MCF 10A (cell line): ENCODE measurements around the gene CNTNAP2. TPM values are rescaled to one million over a fixed set of nuclear protein-coding genes. Genes with fewer than 3 reads are reported as not detected.

Experiments
- BruUV-seq: library from RNA; stranded (reverse); fragments of 400-500 nt; replicated peaks from 2 replicates; lab custom pipeline; 2021; lab: Mats Ljungman, UMichigan
- CTCF ChIA-PET: fragments of 300-600 bp; sonication (Branson Sonifier 250); formaldehyde crosslinking; extraction: SDS; loops from one replicate; lab custom pipeline; 2021; ENCODE audit warnings: antibody characterized with exemption, inconsistent platforms; lab: Yijun Ruan, JAX
- POLR2A ChIA-PET: fragments of 300-600, 350-650 bp; sonication (Branson Sonifier 250); formaldehyde crosslinking; extraction: SDS; loops from one replicate; lab custom pipeline; 2020; ENCODE audit warnings: antibody characterized with exemption, inconsistent platforms; lab: Yijun Ruan, JAX
- DNase-seq: peaks from one replicate; pipeline ENCODE4 v3.0.0-alpha.2; 2018; ENCODE audit not compliant: unreplicated experiment
- H3K27ac Mint-ChIP-seq: one replicate; pipeline ENCODE4 v1.8.0; 2022; ENCODE audit warnings: mild to moderate bottlenecking, low read depth, mixed read lengths; ENCODE audit not compliant: unreplicated experiment
- H3K27me3 Mint-ChIP-seq: one replicate; pipeline ENCODE4 v1.8.0; 2022; ENCODE audit warnings: mixed read lengths; ENCODE audit not compliant: insufficient read depth, unreplicated experiment
- H3K36me3 Mint-ChIP-seq: one replicate; pipeline ENCODE4 v1.8.0; 2022; ENCODE audit warnings: mild to moderate bottlenecking, moderate library complexity, mixed read lengths; ENCODE audit not compliant: insufficient read depth, unreplicated experiment
- H3K4me1 Mint-ChIP-seq: one replicate; pipeline ENCODE4 v1.8.0; 2022; ENCODE audit warnings: mixed read lengths; ENCODE audit not compliant: insufficient read depth, unreplicated experiment
- H3K4me3 Mint-ChIP-seq: one replicate; pipeline ENCODE4 v1.8.0; 2022; ENCODE audit warnings: mild to moderate bottlenecking, moderate library complexity, mixed read lengths; ENCODE audit not compliant: unreplicated experiment
- H3K9me3 Mint-ChIP-seq: one replicate; pipeline ENCODE4 v1.8.0; 2022; ENCODE audit warnings: mixed read lengths; ENCODE audit not compliant: unreplicated experiment
- intact Hi-C: fragments of 100-400 bp; cut with micrococcal nuclease; formaldehyde crosslinking; loops from 2 replicates; pipeline ENCODE4 v1.14.1; 2022
- total RNA-seq: library from RNA; stranded (reverse); gene quantifications from 2 replicates; pipeline ENCODE4 v1.2.3, GENCODE V29; 2022
- TF ChIP-seq, protein P1 (sequence below): fragments of 200-600 bp; IDR thresholded peaks from one replicate; pipeline ENCODE4 v1.8.0; 2022; ENCODE audit warnings: antibody characterized with exemption, mild to moderate bottlenecking; ENCODE audit not compliant: unreplicated experiment

CNTNAP2 gene
- total RNA-seq, 1 experiment from 2014 or later, result 1.1 TPM

DNA sequence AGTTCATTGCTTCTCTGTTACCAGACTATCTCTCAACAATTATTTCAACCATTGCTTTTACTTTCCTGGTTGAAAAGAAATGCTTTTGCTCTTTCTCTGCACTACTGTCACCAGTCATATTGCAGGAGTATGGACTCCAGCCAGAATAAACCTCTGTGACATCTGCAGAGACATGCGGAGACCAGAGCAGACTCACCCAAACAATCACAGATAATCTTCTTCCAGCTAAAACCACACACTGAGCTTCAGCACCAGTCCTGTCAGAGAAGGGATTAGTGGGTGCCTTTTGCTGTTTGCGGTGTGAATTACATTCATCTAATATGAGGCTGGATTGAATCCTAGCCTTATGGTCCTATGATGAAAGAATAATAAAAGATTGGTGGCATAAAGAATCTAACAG lies 258.6 kb downstream of the CNTNAP2 start:
- POLR2A ChIA-PET, result no interaction called here
- H3K4me3 Mint-ChIP-seq, result no peak overlapping the region
- no peak for DNase-seq
- no TSS peak for BruUV-seq
- H3K4me1 Mint-ChIP-seq, result no peaks in the 10 kb centered on the region
- CTCF ChIA-PET, result no interaction called here
- H3K36me3 Mint-ChIP-seq, result no peaks in the 10 kb centered on the region
- intact Hi-C loops, result no loop called here
- TF ChIP-seq, protein P1, sequence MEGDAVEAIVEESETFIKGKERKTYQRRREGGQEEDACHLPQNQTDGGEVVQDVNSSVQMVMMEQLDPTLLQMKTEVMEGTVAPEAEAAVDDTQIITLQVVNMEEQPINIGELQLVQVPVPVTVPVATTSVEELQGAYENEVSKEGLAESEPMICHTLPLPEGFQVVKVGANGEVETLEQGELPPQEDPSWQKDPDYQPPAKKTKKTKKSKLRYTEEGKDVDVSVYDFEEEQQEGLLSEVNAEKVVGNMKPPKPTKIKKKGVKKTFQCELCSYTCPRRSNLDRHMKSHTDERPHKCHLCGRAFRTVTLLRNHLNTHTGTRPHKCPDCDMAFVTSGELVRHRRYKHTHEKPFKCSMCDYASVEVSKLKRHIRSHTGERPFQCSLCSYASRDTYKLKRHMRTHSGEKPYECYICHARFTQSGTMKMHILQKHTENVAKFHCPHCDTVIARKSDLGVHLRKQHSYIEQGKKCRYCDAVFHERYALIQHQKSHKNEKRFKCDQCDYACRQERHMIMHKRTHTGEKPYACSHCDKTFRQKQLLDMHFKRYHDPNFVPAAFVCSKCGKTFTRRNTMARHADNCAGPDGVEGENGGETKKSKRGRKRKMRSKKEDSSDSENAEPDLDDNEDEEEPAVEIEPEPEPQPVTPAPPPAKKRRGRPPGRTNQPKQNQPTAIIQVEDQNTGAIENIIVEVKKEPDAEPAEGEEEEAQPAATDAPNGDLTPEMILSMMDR, result no peak
- no peaks in the 10 kb centered on the region for H3K9me3 Mint-ChIP-seq
- peaks cover 76% of the 10 kb centered on the region for H3K27me3 Mint-ChIP-seq
- H3K27ac Mint-ChIP-seq, result no peak overlapping the region

DNA sequence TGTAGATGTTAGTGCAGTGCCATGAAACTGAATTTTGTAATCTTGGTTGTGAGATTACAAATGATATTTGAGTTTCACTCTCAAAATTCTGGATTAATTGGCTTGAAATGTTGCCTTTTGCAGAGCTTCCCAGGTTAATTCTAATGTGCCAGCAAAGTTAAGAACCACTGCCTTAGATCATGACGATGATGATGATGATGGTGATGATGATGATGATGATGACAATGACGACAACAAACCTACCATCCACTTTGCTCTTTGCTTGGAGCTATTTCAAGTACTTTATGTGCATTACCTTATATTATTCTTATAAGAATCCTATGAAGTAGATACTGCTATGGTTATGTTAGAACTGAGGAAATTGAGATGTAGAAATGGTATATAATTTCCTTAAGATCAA lies 261.6 kb downstream of the CNTNAP2 start:
- peaks cover 79% of the 10 kb centered on the region for H3K27me3 Mint-ChIP-seq
- no TSS peak for BruUV-seq
- intact Hi-C loops, result no loop called here
- H3K4me3 Mint-ChIP-seq, result no peak overlapping the region
- ChIA-PET CTCF (interaction anchor here (0.6 kb wide), 1 partner anchor 1887 kb away, joined by 3 read pairs; no protein-coding TSS in a partner anchor), POLR2A (no interaction called here)
- no peak overlapping the region for H3K27ac Mint-ChIP-seq
- TF ChIP-seq, protein P1, result no peak
- no peaks in the 10 kb centered on the region for H3K36me3 Mint-ChIP-seq
- H3K9me3 Mint-ChIP-seq, result no peaks in the 10 kb centered on the region
- no peaks in the 10 kb centered on the region for H3K4me1 Mint-ChIP-seq
- DNase-seq, result no peak

DNA sequence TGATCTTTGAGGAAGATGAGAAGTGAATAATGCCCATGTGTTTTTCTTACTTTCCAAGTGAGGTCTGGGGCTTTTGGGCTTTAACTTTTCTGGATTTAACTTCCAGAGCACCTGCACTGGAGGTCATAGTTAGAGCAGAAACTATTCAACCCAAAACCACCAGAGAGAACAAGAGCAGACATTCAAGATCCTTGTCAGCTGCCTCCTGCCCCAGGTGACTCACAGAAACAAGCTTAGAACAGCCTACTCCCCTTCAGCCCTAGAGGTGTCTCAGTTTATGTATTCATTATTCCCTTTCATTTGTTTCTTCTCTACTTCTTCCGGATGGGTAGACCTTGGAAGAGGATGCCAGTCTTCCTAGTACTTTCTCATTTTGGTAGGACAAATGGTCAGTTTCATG lies 270.5 kb downstream of the CNTNAP2 start:
- intact Hi-C loops, result no loop called here
- POLR2A ChIA-PET, result no interaction called here
- CTCF ChIA-PET, result no interaction called here
- DNase-seq, result no peak
- Mint-ChIP-seq H3K36me3 (no peaks in the 10 kb centered on the region), H3K9me3 (no peaks in the 10 kb centered on the region), H3K27me3 (peaks cover 72% of the 10 kb centered on the region), H3K4me3 (no peak overlapping the region), H3K27ac (no peak overlapping the region), H3K4me1 (no peaks in the 10 kb centered on the region)
- BruUV-seq, result no TSS peak
- TF ChIP-seq, protein P1, result no peak

DNA sequence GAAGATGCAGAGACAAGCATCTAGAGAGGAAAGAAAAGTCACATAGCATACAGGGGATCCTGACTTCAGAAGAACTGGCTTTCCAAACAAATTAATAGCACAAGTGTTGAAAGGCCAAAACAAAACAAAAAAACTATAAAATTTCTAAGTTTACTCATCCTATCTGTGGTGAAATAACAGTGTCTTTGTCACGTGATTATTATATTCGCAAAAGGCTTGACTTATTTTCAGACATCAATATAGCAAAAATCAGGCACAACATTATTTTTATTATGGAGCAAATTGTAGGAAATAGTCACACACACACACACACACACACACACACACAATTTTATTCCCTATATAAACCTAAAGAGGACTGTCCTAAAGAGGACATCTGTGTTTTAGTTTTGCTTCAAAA lies 272.3 kb downstream of the CNTNAP2 start:
- Mint-ChIP-seq H3K4me1 (no peaks in the 10 kb centered on the region), H3K4me3 (no peak overlapping the region), H3K27ac (no peak overlapping the region), H3K36me3 (no peaks in the 10 kb centered on the region), H3K27me3 (peaks cover 75% of the 10 kb centered on the region), H3K9me3 (no peaks in the 10 kb centered on the region)
- no TSS peak for BruUV-seq
- POLR2A ChIA-PET, result no interaction called here
- intact Hi-C loops, result no loop called here
- CTCF ChIA-PET, result no interaction called here
- no peak for DNase-seq
- TF ChIP-seq, protein P1, result no peak
